ENCODE results near the gene CDCA4.

Gene CDCA4

DNA sequence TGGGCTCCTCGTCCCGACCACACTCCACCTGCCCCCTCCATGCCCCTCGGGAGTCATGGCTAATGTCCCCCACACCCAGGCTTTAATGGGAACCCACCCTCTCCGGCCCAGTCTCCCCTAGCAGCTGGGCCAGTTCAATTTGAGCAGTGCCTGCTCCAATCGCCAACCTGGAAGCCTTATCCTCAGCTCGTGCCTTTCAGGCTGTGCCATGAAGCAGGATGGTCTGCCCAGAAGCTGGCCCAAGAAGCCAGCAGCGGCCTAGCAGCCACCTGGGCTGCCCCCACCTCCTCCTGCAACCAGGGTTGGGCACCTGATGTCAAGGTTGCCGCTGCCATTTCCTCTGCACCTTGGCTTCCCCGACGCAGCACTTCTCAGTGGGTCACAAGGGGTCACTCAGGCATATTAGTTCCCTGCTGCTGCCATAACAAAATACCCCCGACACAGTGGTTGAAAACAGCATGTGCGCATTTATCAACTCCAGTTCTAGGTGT, 37.6 kb downstream of the CDCA4 start:
- Mint-ChIP-seq H3K36me3 (no peaks in the 10 kb centered on the region), H3K9me3 (ENCODE audit: low read depth) (no peaks in the 10 kb centered on the region), H3K4me1 (ENCODE audit: low read depth) (peaks cover 4% of the 10 kb centered on the region), H3K27ac (no peak overlapping the region), H3K27me3 (no peaks in the 10 kb centered on the region), H3K4me3 (no peak overlapping the region)

DNA sequence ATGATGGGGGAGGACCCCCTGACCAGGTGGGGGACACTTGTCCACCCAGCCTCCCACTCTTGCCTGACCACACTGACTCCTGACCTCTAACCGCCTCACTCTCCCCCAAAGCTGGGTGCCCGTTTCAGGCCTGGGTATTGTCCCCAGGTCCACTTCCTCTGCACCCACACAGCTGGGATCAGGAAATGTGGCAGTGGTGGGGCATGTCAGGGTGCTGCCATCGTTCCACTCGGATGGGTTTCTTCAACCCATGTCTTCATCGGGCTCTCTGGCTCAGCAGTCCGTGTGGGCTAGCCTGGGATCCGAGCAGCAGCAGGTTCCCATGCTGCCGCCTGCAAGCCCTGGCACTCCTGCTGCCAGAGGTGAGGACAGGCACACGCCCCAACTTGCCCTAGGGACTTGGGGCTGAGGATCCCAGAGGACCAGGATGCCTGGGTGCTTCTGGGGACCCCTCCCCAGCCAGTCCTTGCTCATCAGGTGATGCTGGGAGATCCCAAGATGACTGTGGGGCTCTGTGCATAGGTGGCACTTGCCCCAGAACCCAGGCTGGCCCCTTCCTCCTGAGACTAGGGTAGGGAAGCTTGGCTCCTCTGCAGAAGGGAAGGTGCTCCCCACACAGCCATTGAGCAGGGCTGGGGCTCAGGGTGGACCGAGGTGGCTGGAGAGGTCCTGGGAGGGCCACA, 38.2 kb downstream of the CDCA4 start:
- no peaks in the 10 kb centered on the region for H3K9me3 Mint-ChIP-seq (ENCODE audit: low read depth)
- peaks cover 5% of the 10 kb centered on the region for H3K4me1 Mint-ChIP-seq (ENCODE audit: low read depth)
- no peaks in the 10 kb centered on the region for H3K36me3 Mint-ChIP-seq
- H3K4me3 Mint-ChIP-seq = no peak overlapping the region
- H3K27ac Mint-ChIP-seq = no peak overlapping the region
- no peaks in the 10 kb centered on the region for H3K27me3 Mint-ChIP-seq

DNA sequence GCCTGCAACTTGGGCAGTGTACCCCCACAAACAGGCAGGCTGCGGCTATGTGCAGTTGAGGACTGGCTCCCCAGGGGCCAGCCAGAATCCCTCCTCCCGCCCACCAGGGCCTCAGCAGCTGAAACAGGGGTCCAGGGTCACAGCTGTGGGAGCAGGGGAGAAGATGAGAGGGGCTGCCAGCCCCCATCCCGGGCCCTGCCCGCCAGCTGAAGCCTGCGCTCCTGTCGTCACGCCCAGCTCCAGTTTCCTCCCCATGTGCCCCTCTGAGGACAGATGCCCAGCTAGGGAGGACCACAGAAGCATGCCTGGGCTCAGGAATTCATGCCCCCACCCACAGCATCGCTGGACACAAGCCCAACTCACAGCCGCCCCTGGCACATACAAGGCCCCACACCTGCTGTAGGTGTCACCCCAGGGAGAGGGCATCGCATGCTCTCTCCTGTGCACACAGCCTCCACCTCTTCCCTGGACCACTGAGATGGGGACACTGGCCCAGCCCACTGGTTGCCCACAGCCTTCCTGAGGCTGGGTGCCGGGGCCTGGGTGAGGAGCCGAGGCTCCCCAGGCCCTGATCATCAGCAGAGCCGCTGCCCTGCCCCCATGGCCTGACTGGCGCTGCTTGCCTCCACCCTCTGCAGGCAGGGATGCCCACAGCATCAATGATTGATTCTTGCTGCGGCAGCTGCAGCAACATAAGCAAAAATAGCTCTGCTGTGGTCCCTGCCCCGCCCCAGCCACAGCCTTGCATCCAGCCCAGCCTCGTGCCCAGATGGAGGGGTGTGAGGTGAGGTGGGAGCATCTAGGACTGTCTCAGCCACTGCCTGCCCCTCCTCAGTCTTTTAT, 39.0 kb downstream of the CDCA4 start:
- H3K4me3 Mint-ChIP-seq = no peak overlapping the region
- H3K9me3 Mint-ChIP-seq (ENCODE audit: low read depth) = no peaks in the 10 kb centered on the region
- H3K27ac Mint-ChIP-seq = no peak overlapping the region
- no peaks in the 10 kb centered on the region for H3K27me3 Mint-ChIP-seq
- no peaks in the 10 kb centered on the region for H3K36me3 Mint-ChIP-seq
- H3K4me1 Mint-ChIP-seq (ENCODE audit: low read depth) = peaks cover 4% of the 10 kb centered on the region

DNA sequence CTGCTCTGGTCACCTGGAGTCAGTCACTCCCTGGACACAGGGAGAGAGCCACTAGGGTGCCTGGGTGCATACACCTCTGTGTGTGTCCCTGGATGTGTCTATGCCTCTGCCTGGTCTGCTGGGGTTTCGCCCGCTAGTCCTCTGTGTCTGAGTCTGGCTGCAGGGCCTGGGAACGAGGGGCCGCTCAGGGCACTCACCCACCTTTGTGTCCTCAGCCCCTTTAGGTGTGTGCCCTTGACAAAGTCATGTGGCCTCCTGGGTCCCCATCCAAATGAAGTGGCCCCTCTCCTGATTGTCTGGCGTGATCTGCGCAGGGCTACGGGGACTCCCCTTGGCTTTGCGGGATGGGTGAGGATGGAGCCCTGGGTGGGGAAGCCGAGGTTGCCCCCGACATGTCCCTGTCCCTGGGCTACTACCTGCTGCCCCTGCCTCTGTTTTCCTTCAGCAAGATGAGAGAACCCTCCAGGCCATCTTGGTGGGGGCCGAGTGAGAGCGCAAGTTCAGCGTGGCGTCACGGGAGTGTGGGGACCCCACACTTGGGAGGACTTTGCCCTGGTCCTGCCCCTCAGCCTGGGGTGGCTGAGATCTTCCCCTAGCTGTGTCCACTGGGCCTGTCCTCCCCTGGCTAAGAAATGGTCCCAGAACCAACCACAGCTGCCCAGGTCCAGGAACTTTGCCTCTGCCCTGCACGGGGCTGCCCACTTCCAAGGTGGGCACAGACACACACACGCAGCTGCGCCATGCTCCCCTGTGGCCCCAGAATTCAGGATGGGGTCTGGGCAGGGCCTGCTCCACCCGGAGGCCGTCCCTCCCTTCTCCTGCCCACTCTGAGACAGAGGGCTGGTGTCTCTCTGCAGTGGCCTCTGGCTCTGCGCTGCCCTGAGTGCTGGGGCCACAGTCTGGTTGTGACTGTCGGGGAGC, 40.0 kb downstream of the CDCA4 start:
- Mint-ChIP-seq H3K9me3 (ENCODE audit: low read depth) (no peaks in the 10 kb centered on the region), H3K4me1 (ENCODE audit: low read depth) (peaks cover 7% of the 10 kb centered on the region), H3K27me3 (peaks cover 3% of the 10 kb centered on the region), H3K36me3 (no peaks in the 10 kb centered on the region), H3K4me3 (no peak overlapping the region), H3K27ac (no peak overlapping the region)

DNA sequence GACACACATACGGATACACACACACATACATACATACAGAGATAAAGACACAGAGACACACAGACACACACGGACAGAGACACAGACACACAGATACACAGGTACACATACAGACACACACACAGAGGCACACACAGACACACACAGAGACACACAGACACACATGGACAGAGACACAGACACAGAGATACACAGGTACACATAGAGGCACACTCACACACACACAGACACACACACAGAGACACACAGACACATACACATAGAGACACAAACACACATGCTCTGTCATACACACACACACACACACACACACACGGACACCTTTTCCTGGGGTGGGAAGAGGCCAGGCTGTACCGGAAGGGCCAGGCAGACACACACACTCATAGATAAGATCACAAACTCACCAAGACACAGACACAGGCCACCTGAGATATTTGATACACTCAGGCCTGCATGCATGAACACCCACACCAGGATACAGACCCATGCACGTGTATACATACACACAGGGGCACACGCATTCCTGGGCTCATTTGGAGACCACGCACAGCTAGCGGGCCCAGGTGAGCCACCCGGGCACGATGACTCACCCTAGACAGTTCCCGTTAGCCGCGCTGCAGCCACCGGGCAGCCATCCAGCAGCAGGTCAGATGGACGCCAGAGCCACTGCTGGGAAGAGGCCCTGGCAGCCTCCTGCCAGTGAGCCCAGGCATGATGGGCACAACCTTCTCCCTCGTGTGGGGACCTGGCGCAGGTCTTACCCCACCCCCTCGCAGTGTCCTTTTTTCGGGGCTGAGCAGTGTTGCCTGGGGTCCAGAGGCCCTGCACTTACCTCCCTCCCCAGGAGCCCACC, 40.9 kb downstream of the CDCA4 start:
- Mint-ChIP-seq H3K4me3 (peak overlapping the region; percentile 48), H3K27me3 (peaks cover 3% of the 10 kb centered on the region), H3K36me3 (no peaks in the 10 kb centered on the region), H3K4me1 (ENCODE audit: low read depth) (peaks cover 7% of the 10 kb centered on the region), H3K27ac (no peak overlapping the region), H3K9me3 (ENCODE audit: low read depth) (no peaks in the 10 kb centered on the region)

DNA sequence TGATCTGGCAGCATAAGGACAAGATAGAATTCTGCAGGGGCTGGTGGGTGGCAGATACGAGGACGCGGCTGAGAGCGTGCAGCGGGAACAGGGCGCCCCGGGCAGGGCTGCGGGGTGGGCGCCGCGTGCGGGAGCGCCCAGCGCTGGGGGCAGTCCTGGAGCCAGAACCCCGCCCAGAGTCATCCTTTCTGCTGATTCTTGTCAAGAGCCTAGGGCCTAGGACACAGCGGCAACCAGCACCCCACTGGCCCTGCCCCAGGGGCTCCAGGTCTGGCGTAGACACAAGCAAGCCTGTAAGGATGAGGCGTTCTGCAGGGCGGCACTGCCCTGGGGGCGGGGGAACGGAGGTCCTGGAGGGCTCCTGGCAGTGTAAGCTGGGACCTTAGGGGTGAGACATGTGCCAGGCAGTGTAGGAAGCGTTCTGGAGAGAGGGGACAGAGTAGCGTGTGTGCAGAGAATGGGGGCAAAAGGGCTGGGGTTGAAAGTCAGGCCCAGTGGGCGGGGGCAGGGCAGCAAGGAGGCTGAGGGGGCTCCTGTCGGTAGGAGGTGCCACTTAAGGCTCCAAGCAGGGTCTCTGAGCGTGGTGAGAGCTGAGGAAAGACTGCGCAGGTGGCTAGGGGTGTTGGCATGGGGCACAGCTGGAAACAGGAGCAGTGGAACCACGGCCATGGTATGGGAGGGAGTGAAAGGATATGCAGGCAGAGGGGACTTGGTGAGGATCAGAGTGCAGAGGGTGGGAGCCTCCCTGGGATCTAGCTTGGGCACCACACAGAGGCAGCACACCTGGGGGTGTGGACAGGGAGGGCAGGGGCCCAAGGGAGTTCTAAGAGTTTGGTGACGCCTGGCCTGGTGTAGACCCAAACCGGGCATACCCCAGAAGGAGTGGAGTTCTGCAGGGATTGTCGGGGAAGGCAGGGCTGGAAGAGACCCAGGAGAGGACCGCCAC, 41.9 kb downstream of the CDCA4 start:
- Mint-ChIP-seq H3K27ac (no peak overlapping the region), H3K4me1 (ENCODE audit: low read depth) (peaks cover 5% of the 10 kb centered on the region), H3K36me3 (no peaks in the 10 kb centered on the region), H3K4me3 (peak overlapping the region; percentile 61), H3K27me3 (peaks cover 3% of the 10 kb centered on the region), H3K9me3 (ENCODE audit: low read depth) (no peaks in the 10 kb centered on the region)

DNA sequence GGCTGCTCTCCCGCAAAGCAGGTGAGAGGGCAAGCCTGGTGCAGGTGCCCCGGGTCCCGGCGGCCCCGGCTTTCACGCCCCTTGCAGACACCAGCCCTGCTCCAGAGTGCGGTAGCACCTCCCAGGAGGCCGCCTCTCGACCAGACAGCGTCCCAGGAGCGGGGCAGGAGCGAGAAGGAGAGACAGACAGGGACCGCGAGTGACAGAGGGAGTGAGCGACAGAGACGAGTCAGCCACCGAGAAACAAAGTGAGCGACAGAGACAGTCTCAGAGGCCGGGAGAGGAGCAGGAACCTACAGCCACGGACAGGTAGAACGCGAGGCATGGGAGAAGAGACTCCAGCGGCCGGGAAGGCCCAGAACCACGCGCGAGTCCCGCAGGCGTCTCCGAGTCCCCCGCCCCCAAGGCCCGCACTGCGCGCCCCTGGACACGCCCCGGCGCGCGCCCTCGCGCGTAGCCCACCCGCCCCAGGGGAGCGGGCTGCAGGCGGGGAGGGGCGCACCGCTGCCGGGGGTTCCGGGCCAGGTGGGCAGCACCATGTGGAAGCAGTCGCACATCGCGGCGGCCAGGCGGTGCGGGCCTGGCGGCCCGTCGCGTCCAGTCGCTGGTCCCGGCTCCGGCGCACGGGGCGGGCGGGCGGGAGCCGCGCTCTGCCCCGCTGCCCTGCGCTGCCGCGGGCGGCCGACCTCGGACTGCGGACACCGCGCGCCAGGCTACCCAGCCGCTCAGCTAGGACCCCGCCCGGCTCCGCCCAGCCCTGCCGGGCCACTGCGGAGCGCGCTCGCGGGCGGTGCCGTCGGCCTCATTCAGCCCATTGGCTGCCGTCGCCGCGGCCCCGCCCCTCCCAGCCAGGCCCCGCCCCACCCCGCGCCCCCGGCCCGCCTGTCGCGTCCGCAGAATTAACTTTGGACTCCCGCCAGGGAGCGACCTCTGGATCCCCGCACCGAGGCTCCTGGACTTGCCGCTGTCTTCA, 42.9 kb downstream of the CDCA4 start, which contains the start of gene AHNAK2:
Gene AHNAK2, minus strand, starts transcription at position 694 of the 973 bp plus-strand sequence. Its CDS starts 137 bp downstream, at position 557.
- Mint-ChIP-seq H3K4me3 (peak within 1 kb of the TSS; percentile 84), H3K27me3 (peaks cover 3% of the 10 kb centered on the region), H3K27ac (no peak within 1 kb of the TSS), H3K9me3 (ENCODE audit: low read depth) (no peaks in the 10 kb centered on the region), H3K4me1 (ENCODE audit: low read depth) (peaks cover 5% of the 10 kb centered on the region), H3K36me3 (no peaks in the 10 kb centered on the region)

DNA sequence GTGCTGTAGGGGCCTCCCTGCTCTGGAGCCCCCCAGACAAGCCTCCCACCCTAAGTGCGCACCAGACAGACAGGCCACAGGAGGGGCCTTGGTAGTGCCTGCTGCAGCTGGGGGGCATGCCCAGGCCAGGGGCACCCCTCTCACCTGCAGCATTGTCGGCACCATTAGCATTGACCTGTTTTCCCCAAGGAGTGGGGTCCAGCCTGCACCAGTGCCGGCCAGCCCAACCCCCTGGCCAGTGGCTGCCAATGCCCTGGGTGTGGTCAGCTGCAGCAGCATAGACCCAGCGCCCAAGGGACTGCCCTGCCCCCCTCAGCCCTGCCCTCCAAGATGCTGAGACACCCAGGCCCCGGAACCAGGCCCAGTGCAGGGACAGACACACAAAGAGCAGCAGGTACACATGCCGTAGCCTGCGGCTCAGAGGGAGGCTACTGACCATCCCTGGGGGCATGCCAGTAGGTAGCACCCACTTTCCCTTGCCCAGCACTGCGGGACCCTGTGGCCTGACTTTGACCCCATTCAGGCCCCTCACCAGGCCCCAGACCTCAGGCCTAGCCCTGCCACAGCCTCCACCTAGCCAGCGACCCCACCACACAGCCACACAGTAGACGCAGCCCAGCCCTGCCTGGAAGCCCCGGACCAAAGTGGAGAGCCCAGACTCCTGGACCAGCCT, 43.7 kb downstream of the CDCA4 start:
- Mint-ChIP-seq H3K36me3 (no peaks in the 10 kb centered on the region), H3K9me3 (ENCODE audit: low read depth) (no peaks in the 10 kb centered on the region), H3K27ac (no peak overlapping the region), H3K4me3 (peak overlapping the region; percentile 84), H3K27me3 (peaks cover 3% of the 10 kb centered on the region), H3K4me1 (ENCODE audit: low read depth) (peaks cover 5% of the 10 kb centered on the region)

DNA sequence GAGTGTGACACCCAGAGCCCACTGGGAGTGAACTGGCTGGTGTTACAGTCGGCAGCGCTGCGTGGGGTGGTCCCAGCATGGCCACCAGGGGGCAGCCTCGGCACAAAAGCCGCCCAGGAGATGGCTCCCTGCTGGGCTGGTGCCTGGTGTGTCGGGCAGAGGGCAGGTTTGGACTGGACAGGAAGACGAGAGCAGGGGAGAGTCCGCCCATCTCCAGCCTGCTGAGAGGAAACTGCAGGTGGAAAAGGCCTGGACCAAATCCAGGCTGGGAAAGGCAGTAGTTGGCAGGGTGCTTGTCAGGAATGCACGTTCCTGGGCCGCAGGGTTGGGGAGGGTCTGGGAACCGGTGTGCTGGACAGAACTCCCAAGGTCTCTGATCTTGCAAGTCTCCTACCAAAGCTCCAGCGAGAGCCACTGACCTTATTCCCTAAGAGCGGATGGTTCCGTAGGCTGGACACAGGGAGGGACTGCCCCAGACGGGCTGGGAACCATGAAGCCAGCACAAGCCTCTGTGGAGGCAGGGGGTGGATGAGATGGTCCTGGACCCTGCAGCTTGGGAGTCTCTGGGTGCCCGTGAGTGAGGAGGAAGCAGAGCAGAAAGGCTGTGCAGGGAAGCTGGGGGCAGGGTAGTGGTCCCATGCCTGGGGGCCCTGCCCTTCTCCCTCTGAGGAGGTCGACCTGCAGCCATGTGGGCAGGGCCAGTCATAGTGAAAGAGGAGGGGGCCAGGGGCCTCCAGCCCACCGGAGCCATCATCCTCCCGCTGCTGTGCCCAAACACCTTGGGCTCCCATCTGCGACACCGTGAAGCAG, 44.5 kb downstream of the CDCA4 start:
- H3K27ac Mint-ChIP-seq = no peak overlapping the region
- H3K9me3 Mint-ChIP-seq (ENCODE audit: low read depth) = no peaks in the 10 kb centered on the region
- no peaks in the 10 kb centered on the region for H3K36me3 Mint-ChIP-seq
- H3K4me1 Mint-ChIP-seq (ENCODE audit: low read depth) = peaks cover 5% of the 10 kb centered on the region
- peak overlapping the region; percentile 77 for H3K4me3 Mint-ChIP-seq
- H3K27me3 Mint-ChIP-seq = peaks cover 3% of the 10 kb centered on the region

DNA sequence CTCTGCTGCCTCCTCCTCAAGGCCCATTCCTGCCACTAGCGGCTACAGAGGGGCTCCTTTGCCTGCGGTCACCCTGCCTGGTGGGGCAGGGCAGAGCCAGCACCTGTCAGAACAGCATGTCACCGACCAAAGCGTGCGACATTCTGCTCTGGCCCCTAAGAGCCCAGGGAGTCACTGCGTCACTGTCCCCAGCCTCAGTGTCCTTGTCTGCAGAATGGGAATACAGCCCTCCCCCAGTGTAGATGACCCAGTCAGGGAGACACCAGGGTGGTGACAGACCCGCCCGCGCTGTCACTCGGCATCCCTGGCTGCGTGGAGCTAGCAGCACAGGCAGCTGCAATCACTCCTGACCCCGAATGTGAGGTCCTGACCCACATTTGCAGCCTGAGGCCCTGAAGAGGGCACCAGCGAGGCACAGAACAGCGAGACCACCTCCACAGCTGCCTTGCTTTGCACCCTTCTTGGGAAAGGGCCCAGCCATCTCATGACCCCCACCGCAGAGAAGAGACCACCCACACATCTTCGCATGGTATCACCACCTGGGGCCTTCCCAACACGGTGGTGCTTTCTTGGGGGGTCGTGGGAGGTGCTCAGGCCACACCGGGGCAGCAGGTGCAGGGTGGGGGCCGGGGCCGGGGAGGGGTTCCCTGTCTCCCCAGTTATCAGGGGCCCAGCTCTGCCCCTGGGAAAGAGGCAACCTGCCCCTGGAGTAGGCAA, 45.2 kb downstream of the CDCA4 start:
- H3K36me3 Mint-ChIP-seq = no peaks in the 10 kb centered on the region
- H3K9me3 Mint-ChIP-seq (ENCODE audit: low read depth) = no peaks in the 10 kb centered on the region
- no peak overlapping the region for H3K4me3 Mint-ChIP-seq
- no peak overlapping the region for H3K27ac Mint-ChIP-seq
- H3K4me1 Mint-ChIP-seq (ENCODE audit: low read depth) = peaks cover 5% of the 10 kb centered on the region
- H3K27me3 Mint-ChIP-seq = peaks cover 3% of the 10 kb centered on the region
